GM12864 (cell line): ENCODE results near the gene MGARP.

Source experiments
- DNase-seq: peaks from one replicate; pipeline ENCODE4 v3.0.0-alpha.2; 2011; ENCODE audit warnings: low read depth
- H3K4me3 ChIP-seq: 2 replicates; pipeline ENCODE4 v1.5.1; 2011; ENCODE audit warnings: mild to moderate bottlenecking, low read depth, low read length, control low read depth
- CTCF ChIP-seq: IDR thresholded peaks from 2 replicates; pipeline ENCODE4 v1.5.1; 2011; ENCODE audit warnings: low read depth, mild to moderate bottlenecking, moderate library complexity, low read length, control low read depth, inconsistent platforms; ENCODE audit errors: missing control alignments

The MGARP gene

GRCh38 chr4:139229534-139230039 is 50.4 kb downstream of the MGARP start:
- no peak overlapping the region for H3K4me3 ChIP-seq
- peak; percentile 18 for DNase-seq
- peak; percentile 56 for TF ChIP-seq CTCF

DNA sequence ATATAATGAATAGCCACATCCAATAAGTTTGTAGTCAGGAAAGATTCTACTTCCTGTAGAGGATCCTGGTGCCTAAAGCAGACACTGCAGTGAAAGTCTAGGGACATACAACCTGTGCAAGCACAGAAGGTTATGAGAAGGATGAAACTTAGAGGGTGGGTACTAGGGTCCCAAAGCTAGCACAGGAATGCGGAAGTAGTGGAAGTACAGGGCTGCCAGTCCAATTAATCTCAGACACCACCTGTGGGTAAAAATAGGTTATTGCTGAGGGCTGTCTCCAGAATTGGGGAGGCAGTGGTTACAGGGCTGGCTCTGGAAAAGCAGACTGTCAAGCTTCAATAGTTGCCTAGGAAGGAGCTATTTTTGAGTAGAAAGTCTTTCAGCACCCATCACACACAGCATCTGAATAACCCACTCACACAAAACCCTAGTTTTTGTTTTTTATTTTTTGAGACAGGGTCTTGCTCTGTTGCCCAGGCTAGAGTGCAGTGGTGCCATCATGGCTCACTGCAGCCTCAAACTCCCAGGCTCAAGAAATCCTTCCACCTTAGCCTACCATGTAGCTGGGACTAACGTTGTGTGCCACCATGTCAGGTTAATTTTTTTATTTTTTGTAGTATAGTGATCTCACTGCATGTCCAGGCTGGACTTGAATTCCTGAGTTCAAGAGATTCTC is 52.2 kb downstream of the MGARP start:
- H3K4me3 ChIP-seq, result no peak overlapping the region
- peak; percentile 32 for TF ChIP-seq CTCF
- no peak for DNase-seq

- TF ChIP-seq CTCF, result no peak
- peak; percentile 15 for DNase-seq
- H3K4me3 ChIP-seq, result no peak overlapping the region
Measured at GRCh38 chr4:139223682-139224317, 56.2 kb downstream of the MGARP start.

GRCh38 chr4:139222215-139222614 is 57.8 kb downstream of the MGARP start:
- no peak for TF ChIP-seq CTCF
- no peak for DNase-seq

GRCh38 chr4:139221687-139222086 is 58.3 kb downstream of the MGARP start:
- no peak for TF ChIP-seq CTCF
- DNase-seq, result no peak
- H3K4me3 ChIP-seq, result no peak overlapping the region

More at GRCh38 chr4:139222215-139222614, 57.8 kb downstream of the MGARP start:
- H3K4me3 ChIP-seq, result no peak overlapping the region

GRCh38 chr4:139219450-139220055 is 60.5 kb downstream of the MGARP start:
- DNase-seq, result no peak
- TF ChIP-seq CTCF, result no peak

More at GRCh38 chr4:139219450-139220055, 60.5 kb downstream of the MGARP start:
- H3K4me3 ChIP-seq, result no peak overlapping the region
